Fibroblast of lung (primary cell): ENCODE data around the gene TIPIN. TPM values are rescaled to one million over a fixed set of nuclear protein-coding genes. Genes with fewer than 3 reads are reported as not detected.
"Not testable (repeated sequence)": the region's sequence is repeated elsewhere in the genome, so short reads cannot be mapped to it uniquely, and the experiment has no call there.

Experiments
- DNase-seq, 2 donors: peaks; one replicate each; pipeline versions ENCODE4 v3.0.0 to v3.0.0-alpha.2; 2010; ENCODE audit warnings: low read depth in 2 of 2
- H2AFZ ChIP-seq: 2 replicates; pipeline ENCODE4 v1.5.1; 2012; ENCODE audit warnings: low read length, control low read depth, inconsistent platforms
- H3K27ac ChIP-seq: 2 replicates; pipeline ENCODE4 v1.5.1; 2011; ENCODE audit warnings: low read length, control low read depth; ENCODE audit not compliant: insufficient read depth
- H3K27me3 ChIP-seq: 2 replicates; pipeline ENCODE4 v1.5.1; 2011; ENCODE audit warnings: mild to moderate bottlenecking, low read length; ENCODE audit not compliant: control insufficient read depth, insufficient read depth
- H3K36me3 ChIP-seq: 2 replicates; pipeline ENCODE4 v1.5.1; 2011; ENCODE audit warnings: low read length; ENCODE audit not compliant: control insufficient read depth, insufficient read depth
- H3K4me1 ChIP-seq: 2 replicates; pipeline ENCODE4 v1.5.1; 2011; ENCODE audit warnings: low read length; ENCODE audit not compliant: control insufficient read depth, insufficient read depth; ENCODE audit errors: extremely low read depth
- H3K4me2 ChIP-seq: 2 replicates; pipeline ENCODE4 v1.5.1; 2011; ENCODE audit warnings: low read length, control low read depth; ENCODE audit not compliant: insufficient read depth; ENCODE audit errors: extremely low read depth
- H3K4me3 ChIP-seq, 4 experiments: fragments of 200-600 bp in 1 of 4; sonication (generic) in 1 of 4; replicated peaks in 1 of 4; 2 replicates each; pipeline ENCODE4 v1.5.1; 2011 to 2016; ENCODE audit warnings: low read length in 4 of 4, low read depth in 3 of 4, mild to moderate bottlenecking in 3 of 4, control low read depth in 2 of 4, inconsistent platforms in 1 of 4, mixed read lengths in 1 of 4; ENCODE audit not compliant: insufficient read depth in 1 of 4; ENCODE audit errors: control extremely low read depth in 1 of 4
- H3K79me2 ChIP-seq: 2 replicates; pipeline ENCODE4 v1.5.1; 2012; ENCODE audit warnings: mild to moderate bottlenecking, low read length, inconsistent platforms; ENCODE audit not compliant: control insufficient read depth, insufficient read depth
- H3K9ac ChIP-seq: 2 replicates; pipeline ENCODE4 v1.5.1; 2011; ENCODE audit warnings: mild to moderate bottlenecking, low read length, control low read depth; ENCODE audit not compliant: insufficient read depth
- H3K9me3 ChIP-seq: 2 replicates; pipeline ENCODE4 v1.5.1; 2012; ENCODE audit warnings: low read depth, low read length; ENCODE audit not compliant: control insufficient read depth, insufficient read depth
- H4K20me1 ChIP-seq: 2 replicates; pipeline ENCODE4 v1.5.1; 2011; ENCODE audit warnings: low read length; ENCODE audit not compliant: control insufficient read depth, insufficient read depth; ENCODE audit errors: extremely low read depth
- CTCF ChIP-seq, 2 donors: IDR thresholded peaks in 1 of 2; conservative IDR thresholded peaks in 1 of 2; 1 replicate in 1 of 2; 2 replicates in 1 of 2; pipeline ENCODE4 v1.5.1; 2011 to 2012; ENCODE audit warnings: low read length in 2 of 2, control low read depth in 1 of 2, inconsistent platforms in 1 of 2, low read depth in 1 of 2, mild to moderate bottlenecking in 1 of 2
- EZH2 ChIP-seq: IDR thresholded peaks from 2 replicates; pipeline ENCODE4 v1.5.1; 2012; ENCODE audit warnings: low read length, control low read depth, mild to moderate bottlenecking; ENCODE audit errors: missing control alignments
- polyA plus RNA-seq, 2 donors: library from polyadenylated mRNA; depleted of rRNA in 1 of 2; stranded (reverse) in 1 of 2; unstranded in 1 of 2; fragments of >200 nt; gene quantifications; 2 replicates each; pipeline ENCODE4 v1.2.1, GENCODE V29; 2011 to 2012; ENCODE audit warnings: missing spikeins in 1 of 2
- total RNA-seq: library from RNA; depleted of rRNA; stranded (reverse); fragments of >200 nt; gene quantifications from 2 replicates; pipeline ENCODE4 v1.2.1, GENCODE V29; 2014

The TIPIN gene
- total and polyA plus RNA-seq, 2 donors (not counting 1 experiment from before 2014, with no cell fraction given) = 12.6 to 14.5 TPM

- no peak overlapping the region for H3K4me3 ChIP-seq
- TF ChIP-seq EZH2 = no peak
- no peak for TF ChIP-seq CTCF (conservative IDR thresholded peaks at IDR 0.05 in 1 of 2, IDR thresholded peaks at IDR 0.05 in 1 of 2; ENCODE audit: low read depth in 1 of 2, low read length in 2 of 2)
- H4K20me1 ChIP-seq = peaks cover 2% of the 10 kb centered on the region
- no peaks in the 10 kb centered on the region for H3K9me3 ChIP-seq
- no peak overlapping the region for H3K27ac ChIP-seq
- H3K79me2 ChIP-seq = peaks cover 71% of the 10 kb centered on the region
- H3K4me2 ChIP-seq = no peak overlapping the region
- H3K36me3 ChIP-seq = no peaks in the 10 kb centered on the region
- H2AFZ ChIP-seq = no peak overlapping the region
- no peak overlapping the region for H3K9ac ChIP-seq
- H3K27me3 ChIP-seq = no peaks in the 10 kb centered on the region
- peaks cover 5% of the 10 kb centered on the region for H3K4me1 ChIP-seq
- no peak for DNase-seq
Observed at GRCh38 chr15:66399276-66399675, 42.8 kb upstream of the TIPIN start.

- Histone ChIP-seq H3K36me3 (no peaks in the 10 kb centered on the region), H3K27me3 (no peaks in the 10 kb centered on the region), H3K79me2 (peaks cover 76% of the 10 kb centered on the region), H2AFZ (no peak overlapping the region), H3K9me3 (no peaks in the 10 kb centered on the region), H4K20me1 (no peaks in the 10 kb centered on the region), H3K4me1 (peaks cover 3% of the 10 kb centered on the region), H3K4me2 (no peak overlapping the region), H3K9ac (no peak overlapping the region), H3K4me3 (no peak overlapping the region), H3K27ac (no peak overlapping the region)
- DNase-seq = no peak
- TF ChIP-seq EZH2 (no peak), CTCF (conservative IDR thresholded peaks at IDR 0.05 in 1 of 2, IDR thresholded peaks at IDR 0.05 in 1 of 2; ENCODE audit: low read depth in 1 of 2, low read length in 2 of 2) (no peak)
Observed at GRCh38 chr15:66394915-66395314, 38.4 kb upstream of the TIPIN start.

- H3K4me1 ChIP-seq = peaks cover 3% of the 10 kb centered on the region
- DNase-seq = no peak
- no peak overlapping the region for H3K4me3 ChIP-seq
- H3K27me3 ChIP-seq = no peaks in the 10 kb centered on the region
- H3K9ac ChIP-seq = no peak overlapping the region
- TF ChIP-seq CTCF (conservative IDR thresholded peaks at IDR 0.05 in 1 of 2, IDR thresholded peaks at IDR 0.05 in 1 of 2; ENCODE audit: low read depth in 1 of 2, low read length in 2 of 2) (no peak), EZH2 (no peak)
- H3K27ac ChIP-seq = no peak overlapping the region
- no peaks in the 10 kb centered on the region for H4K20me1 ChIP-seq
- H2AFZ ChIP-seq = no peak overlapping the region
- no peaks in the 10 kb centered on the region for H3K9me3 ChIP-seq
- H3K36me3 ChIP-seq = no peaks in the 10 kb centered on the region
- no peak overlapping the region for H3K4me2 ChIP-seq
- H3K79me2 ChIP-seq = peaks cover 80% of the 10 kb centered on the region
Observed at GRCh38 chr15:66394472-66394871, 38.0 kb upstream of the TIPIN start.

- H3K9ac ChIP-seq, H3K27ac ChIP-seq, H3K9me3 ChIP-seq, H3K36me3 ChIP-seq, H4K20me1 ChIP-seq, H3K4me3 ChIP-seq, H3K4me1 ChIP-seq, DNase-seq, H3K4me2 ChIP-seq, H2AFZ ChIP-seq, H3K27me3 ChIP-seq: not testable (repeated sequence)
- peaks cover 88% of the 10 kb centered on the region for H3K79me2 ChIP-seq
Observed at GRCh38 chr15:66393037-66393436, 36.6 kb upstream of the TIPIN start.
